ENCODE data around the gene FBXL20.

FBXL20 gene

GRCh38 chr17:39208893-39209292, 192.5 kb downstream of the FBXL20 start:
- Histone ChIP-seq H3K4me3 (ENCODE audit: low read depth, low read length) (no peak overlapping the region), H3K4me1 (ENCODE audit: control insufficient read depth, insufficient read depth, low read length) (peaks cover 16% of the 10 kb centered on the region), H3K9me3 (ENCODE audit: control insufficient read depth, insufficient read depth, low read depth, low read length) (no peaks in the 10 kb centered on the region), H3K27ac (ENCODE audit: extremely low read depth, low read depth, low read length) (no peak overlapping the region), H3K36me3 (ENCODE audit: control insufficient read depth in 2 of 2, insufficient read depth in 1 of 2, low read length in 2 of 2) (peaks cover 9 to 14% of the 10 kb centered on the region in 2 experiments)
- ChIA-PET POLR2A (interaction anchor here (1.8 to 5.4 kb wide), 3 partner anchors 9 to 36 kb away, joined by 5 to 72 read pairs (median 22); partner anchors contain the start of gene RPL19), CTCF (interaction anchor here (0.8 to 18.9 kb wide), 10 partner anchors 9 to 426 kb away, joined by 3 to 733 read pairs (median 5); partner anchors contain the start of gene RPL19)
- no peak for TF ChIP-seq ZBTB1 (tag by site-specific recombination; IDR thresholded peaks at IDR 0.05)
- TF ChIP-seq ZNF549 (tag by site-specific recombination; IDR thresholded peaks at IDR 0.05) = no peak
- TF ChIP-seq KLF7 (tag by site-specific recombination; IDR thresholded peaks at IDR 0.05; ENCODE audit: borderline replicate concordance) = peak; percentile 12; the same call in 1 of the 2 replicates
- TF ChIP-seq ZNF423 (tag by site-specific recombination; IDR thresholded peaks at IDR 0.05) = peak; percentile 46; the same call in 1 of the 2 replicates
- TF ChIP-seq HOXC10 (CRISPR knock-in tag; IDR thresholded peaks at IDR 0.05) = no peak
- peak; percentile 75 for TF ChIP-seq ZIC2 (tag by site-specific recombination; IDR thresholded peaks at IDR 0.05)
- peak; percentile 79 for TF ChIP-seq KLF1 (tag by site-specific recombination; IDR thresholded peaks at IDR 0.05)
- TF ChIP-seq OSR2 (tag by site-specific recombination; IDR thresholded peaks at IDR 0.05) = peak; percentile 57
- no peak for TF ChIP-seq ZNF76 (tag by site-specific recombination; IDR thresholded peaks at IDR 0.05; ENCODE audit: borderline replicate concordance, low read depth)
- no peak for TF ChIP-seq ZNF513 (tag by site-specific recombination; IDR thresholded peaks at IDR 0.05)
- TF ChIP-seq ZNF362 (tag by site-specific recombination; IDR thresholded peaks at IDR 0.05) = no peak
- TF ChIP-seq KLF17 (tag by site-specific recombination; IDR thresholded peaks at IDR 0.05) = peak; percentile 56; the same call in 1 of the 2 replicates
- TF ChIP-seq ZNF341 (tag by site-specific recombination; IDR thresholded peaks at IDR 0.05; ENCODE audit: low read depth) = 0 out of 2 replicates have a peak, but pooled peaks have one; percentile 9
- TF ChIP-seq ZNF768 (tag by site-specific recombination; IDR thresholded peaks at IDR 0.05) = peak; percentile 39; the same call in 1 of the 2 replicates
- TF ChIP-seq ZBTB8A (tag by site-specific recombination; IDR thresholded peaks at IDR 0.05) = peak; percentile 53

- Histone ChIP-seq H3K36me3 (ENCODE audit: control insufficient read depth in 2 of 2, insufficient read depth in 1 of 2, low read length in 2 of 2) (peaks cover 17 to 21% of the 10 kb centered on the region in 2 experiments), H3K4me3 (ENCODE audit: low read depth, low read length) (no peak overlapping the region), H3K27ac (ENCODE audit: extremely low read depth, low read depth, low read length) (no peak overlapping the region), H3K4me1 (ENCODE audit: control insufficient read depth, insufficient read depth, low read length) (peaks cover 16% of the 10 kb centered on the region), H3K9me3 (ENCODE audit: control insufficient read depth, insufficient read depth, low read depth, low read length) (no peaks in the 10 kb centered on the region)
- no peak for TF ChIP-seq TCF7L2 (IDR thresholded peaks at IDR 0.05; ENCODE audit: borderline replicate concordance, low read depth, low read length)
- 0 out of 2 replicates have a peak, but pooled peaks have one; percentile 9 for TF ChIP-seq ZBTB17 (tag by site-specific recombination; IDR thresholded peaks at IDR 0.05)
- POLR2A ChIA-PET = interaction anchor here (4.7 to 5.4 kb wide), 2 partner anchors 29 to 37 kb away, joined by 47 to 72 read pairs; no protein-coding TSS in a partner anchor
- CTCF ChIA-PET = interaction anchor here (0.6 to 18.9 kb wide), 11 partner anchors 15 to 414 kb away, joined by 3 to 733 read pairs (median 5); no protein-coding TSS in a partner anchor
Observed at GRCh38 chr17:39208136-39208535, 193.3 kb downstream of the FBXL20 start.

- CTCF ChIA-PET = interaction anchor here (0.6 to 18.9 kb wide), 7 partner anchors 18 to 448 kb away, joined by 3 to 733 read pairs (median 6); no protein-coding TSS in a partner anchor
- Histone ChIP-seq H3K36me3 (ENCODE audit: control insufficient read depth in 2 of 2, insufficient read depth in 1 of 2, low read length in 2 of 2) (peaks cover 38 to 48% of the 10 kb centered on the region in 2 experiments), H3K4me1 (ENCODE audit: control insufficient read depth, insufficient read depth, low read length) (peaks cover 15% of the 10 kb centered on the region), H3K4me3 (ENCODE audit: low read depth, low read length) (no peak overlapping the region), H3K27ac (ENCODE audit: extremely low read depth, low read depth, low read length) (no peak overlapping the region; the same call in 1 of the 2 replicates), H3K9me3 (ENCODE audit: control insufficient read depth, insufficient read depth, low read depth, low read length) (no peaks in the 10 kb centered on the region)
- POLR2A ChIA-PET = interaction anchor here (0.6 to 5.4 kb wide), 14 partner anchors 9 to 415 kb away, joined by 3 to 72 read pairs (median 4); partner anchors contain the start of genes MED1 and STAC2
- TF ChIP-seq ZNF600 (tag by site-specific recombination; IDR thresholded peaks at IDR 0.05) = 0 out of 2 replicates have a peak, but pooled peaks have one; percentile 34
- no peak for TF ChIP-seq ZNF768 (tag by site-specific recombination; IDR thresholded peaks at IDR 0.05)
- no peak for TF ChIP-seq ZNF555 (tag by site-specific recombination; conservative IDR thresholded peaks at IDR 0.05)
- TF ChIP-seq SP3 (tag by site-specific recombination; IDR thresholded peaks at IDR 0.05) = no peak
- TF ChIP-seq ZNF211 (tag by site-specific recombination; IDR thresholded peaks at IDR 0.05; ENCODE audit: low read depth) = no peak
- TF ChIP-seq OSR2 (tag by site-specific recombination; IDR thresholded peaks at IDR 0.05) = peak; percentile 61; the same call in 1 of the 2 replicates
- no peak for TF ChIP-seq ZSCAN23 (tag by site-specific recombination; IDR thresholded peaks at IDR 0.05)
- TF ChIP-seq ZNF362 (tag by site-specific recombination; IDR thresholded peaks at IDR 0.05) = peak; percentile 87
Observed at GRCh38 chr17:39205112-39205526, 196.3 kb downstream of the FBXL20 start.

Data from HEK293 (cell line).